Colonic mucosa (tissue), 4 donors: ENCODE results near the gene OPTN. TPM values are rescaled to one million over a fixed set of nuclear protein-coding genes. Genes with fewer than 3 reads are reported as not detected.

Source experiments
- DNase-seq: peaks from one replicate; pipeline ENCODE4 v3.0.0-alpha.2; 2020
- H3K27ac ChIP-seq: fragments of 200-600 bp; one replicate; pipeline ENCODE4 v1.8.0; 2021
- H3K27me3 ChIP-seq: fragments of 200-600 bp; one replicate; pipeline ENCODE4 v1.8.0; 2021
- H3K36me3 ChIP-seq: fragments of 200-600 bp; one replicate; pipeline ENCODE4 v1.8.0; 2021
- H3K4me1 ChIP-seq: fragments of 200-600 bp; one replicate; pipeline ENCODE4 v1.8.0; 2021; ENCODE audit warnings: mild to moderate bottlenecking
- H3K4me3 ChIP-seq: fragments of 200-600 bp; one replicate; pipeline ENCODE4 v1.8.0; 2021
- H3K9ac ChIP-seq, 2 donors: one replicate each; pipeline ENCODE4 v1.7.0; 2013; ENCODE audit warnings: control low read depth in 2 of 2, low read depth in 2 of 2, low read length in 2 of 2
- H3K9me3 ChIP-seq: fragments of 200-600 bp; one replicate; pipeline ENCODE4 v1.8.0; 2021
- CTCF ChIP-seq: fragments of 200-600 bp; IDR thresholded peaks from one replicate; pipeline ENCODE4 v1.8.0; 2022; ENCODE audit warnings: antibody characterized with exemption, mild to moderate bottlenecking
- intact Hi-C: fragments of 100-400 bp; cut with DNase I; formaldehyde crosslinking; loops from one replicate; pipeline ENCODE4 v1.14.1; 2022
- total RNA-seq, 2 donors: library from RNA; stranded (reverse); fragmentation: NEBNext Ultra II Directional in 1 of 2; extraction: Animal tissue kit (Norgen Biotek cat#: 25700) in 1 of 2; gene quantifications; one replicate each; pipeline ENCODE4 v1.2.1, GENCODE V29; 2021
- donor health status: healthy.
- donor health status: DM: no; HTN: no; CAD: no.
- donor health status: DM: no; HTN: no; CAD: no.

Gene OPTN
- total RNA-seq, 2 donors from 2014 or later, result 59.8 to 122 TPM

GRCh38 chr10:13136651-13137050, 36.7 kb downstream of the OPTN start:
- intact Hi-C loops, result no loop called here
- Histone ChIP-seq H3K36me3 (peaks cover 17% of the 10 kb centered on the region), H3K27ac (no peak overlapping the region), H3K9ac (no peak overlapping the region), H3K9me3 (no peaks in the 10 kb centered on the region), H3K4me1 (no peaks in the 10 kb centered on the region), H3K27me3 (no peaks in the 10 kb centered on the region), H3K4me3 (no peak overlapping the region)
- no peak for TF ChIP-seq CTCF
- DNase-seq, result no peak

- H3K27me3 ChIP-seq, result no peaks in the 10 kb centered on the region
- no peaks in the 10 kb centered on the region for H3K9me3 ChIP-seq
- peaks cover 7% of the 10 kb centered on the region for H3K36me3 ChIP-seq
- no peak overlapping the region for H3K27ac ChIP-seq
- no peak for TF ChIP-seq CTCF
- no peak overlapping the region for H3K4me3 ChIP-seq
- H3K4me1 ChIP-seq, result no peaks in the 10 kb centered on the region
- no peak for DNase-seq
- intact Hi-C loops, result no loop called here
- no peak overlapping the region for H3K9ac ChIP-seq
Observed at GRCh38 chr10:13139150-13139549, 39.2 kb downstream of the OPTN start.

- Histone ChIP-seq H3K27ac (no peak overlapping the region), H3K4me1 (no peaks in the 10 kb centered on the region), H3K9me3 (no peaks in the 10 kb centered on the region), H3K4me3 (no peak overlapping the region), H3K36me3 (peaks cover 7% of the 10 kb centered on the region), H3K9ac (no peak overlapping the region), H3K27me3 (no peaks in the 10 kb centered on the region)
- intact Hi-C loops, result no loop called here
- no peak for DNase-seq
- TF ChIP-seq CTCF, result no peak
Observed at GRCh38 chr10:13139676-13140075, 39.7 kb downstream of the OPTN start.

GRCh38 chr10:13140627-13141190, 40.7 kb downstream of the OPTN start:
- Histone ChIP-seq H3K27me3 (no peaks in the 10 kb centered on the region), H3K27ac (no peak overlapping the region), H3K9ac (no peak overlapping the region), H3K4me1 (no peaks in the 10 kb centered on the region), H3K4me3 (no peak overlapping the region), H3K36me3 (peaks cover 7% of the 10 kb centered on the region), H3K9me3 (no peaks in the 10 kb centered on the region)
- no peak for TF ChIP-seq CTCF
- intact Hi-C loops, result no loop called here
- no peak for DNase-seq

- Histone ChIP-seq H3K36me3 (no peaks in the 10 kb centered on the region), H3K9me3 (no peaks in the 10 kb centered on the region), H3K4me1 (no peaks in the 10 kb centered on the region), H3K4me3 (no peak overlapping the region), H3K9ac (no peak overlapping the region), H3K27ac (no peak overlapping the region), H3K27me3 (no peaks in the 10 kb centered on the region)
- intact Hi-C loops, result no loop called here
- DNase-seq, result no peak
- no peak for TF ChIP-seq CTCF
Observed at GRCh38 chr10:13143766-13144165, 43.8 kb downstream of the OPTN start.

GRCh38 chr10:13144814-13145213, 44.9 kb downstream of the OPTN start:
- Histone ChIP-seq H3K4me1 (no peaks in the 10 kb centered on the region), H3K4me3 (no peak overlapping the region), H3K9ac (no peak overlapping the region), H3K9me3 (no peaks in the 10 kb centered on the region), H3K27ac (no peak overlapping the region), H3K36me3 (no peaks in the 10 kb centered on the region), H3K27me3 (no peaks in the 10 kb centered on the region)
- no peak for TF ChIP-seq CTCF
- intact Hi-C loops, result no loop called here
- DNase-seq, result no peak
